ENCODE results near the gene STK32B.

STK32B gene

GRCh38 chr4:5544762-5545161 lies 493.5 kb downstream of the STK32B start:
- Mint-ChIP-seq H3K4me1 (no peaks in the 10 kb centered on the region), H3K9me3 (peaks cover 16% of the 10 kb centered on the region), H3K27me3 (ENCODE audit: low read depth, poor library complexity) (peaks cover 7% of the 10 kb centered on the region), H3K27ac (no peak overlapping the region), H3K4me3 (no peak overlapping the region), H3K36me3 (ENCODE audit: low read depth) (peaks cover 10% of the 10 kb centered on the region)
- no peak for TF ChIP-seq CTCF (IDR thresholded peaks at IDR 0.05)
- DNase-seq: no peak

GRCh38 chr4:5545271-5545670 lies 494.0 kb downstream of the STK32B start:
- peaks cover 16% of the 10 kb centered on the region for H3K36me3 Mint-ChIP-seq (ENCODE audit: low read depth)
- TF ChIP-seq CTCF (IDR thresholded peaks at IDR 0.05): no peak
- peaks cover 21% of the 10 kb centered on the region for H3K9me3 Mint-ChIP-seq
- no peaks in the 10 kb centered on the region for H3K4me1 Mint-ChIP-seq
- H3K27ac Mint-ChIP-seq: no peak overlapping the region
- no peak overlapping the region for H3K4me3 Mint-ChIP-seq
- H3K27me3 Mint-ChIP-seq (ENCODE audit: low read depth, poor library complexity): peaks cover 7% of the 10 kb centered on the region
- DNase-seq: no peak

- DNase-seq: no peak
- peaks cover 37% of the 10 kb centered on the region for H3K36me3 Mint-ChIP-seq (ENCODE audit: low read depth)
- no peak overlapping the region for H3K27ac Mint-ChIP-seq
- peaks cover 5% of the 10 kb centered on the region for H3K27me3 Mint-ChIP-seq (ENCODE audit: low read depth, poor library complexity)
- no peak for TF ChIP-seq CTCF (IDR thresholded peaks at IDR 0.05)
- H3K4me1 Mint-ChIP-seq: no peaks in the 10 kb centered on the region
- no peak overlapping the region for H3K4me3 Mint-ChIP-seq
- H3K9me3 Mint-ChIP-seq: peaks cover 44% of the 10 kb centered on the region
Observed at GRCh38 chr4:5547651-5548249, 496.5 kb downstream of the STK32B start.

All from nephron progenitor cell (in vitro differentiated cells).